H9 (cell line): Measurements from ENCODE around the gene ERC2. TPM values are rescaled to one million over a fixed set of nuclear protein-coding genes. Genes with fewer than 3 reads are reported as not detected.

Experiments used
- DNase-seq: peaks from one replicate; pipeline ENCODE4 v3.0.0-alpha.2; 2017
- H2AFZ ChIP-seq: one replicate; pipeline ENCODE4 v1.6.1; 2013; ENCODE audit warnings: mild to moderate bottlenecking, low read length, control low read depth, moderate library complexity
- H2AK5ac ChIP-seq: 2 replicates; pipeline ENCODE4 v1.6.1; 2013; ENCODE audit warnings: low read length, control low read depth, mixed read lengths; ENCODE audit not compliant: insufficient read length
- H2BK120ac ChIP-seq: one replicate; pipeline ENCODE4 v1.6.1; 2013; ENCODE audit warnings: low read depth, mild to moderate bottlenecking, low read length, control low read depth, inconsistent platforms; ENCODE audit not compliant: poor library complexity, severe bottlenecking
- H2BK12ac ChIP-seq: 2 replicates; pipeline ENCODE4 v1.6.1; 2013; ENCODE audit warnings: low read length, control low read depth, mixed read lengths, low read depth; ENCODE audit not compliant: insufficient read length
- H2BK15ac ChIP-seq: 2 replicates; pipeline ENCODE4 v1.6.1; 2013; ENCODE audit warnings: low read depth, low read length, control low read depth
- H2BK20ac ChIP-seq: one replicate; pipeline ENCODE4 v1.6.1; 2013; ENCODE audit warnings: low read depth, mild to moderate bottlenecking, low read length, control low read depth, inconsistent platforms; ENCODE audit not compliant: poor library complexity, severe bottlenecking
- H2BK5ac ChIP-seq: 2 replicates; pipeline ENCODE4 v1.6.1; 2013; ENCODE audit warnings: low read length, control low read depth, mixed read lengths; ENCODE audit not compliant: insufficient read length
- H3K14ac ChIP-seq: 2 replicates; pipeline ENCODE4 v1.6.1; 2013; ENCODE audit warnings: low read length, control low read depth; ENCODE audit not compliant: insufficient read depth
- H3K18ac ChIP-seq: 2 replicates; pipeline ENCODE4 v1.6.1; 2013; ENCODE audit warnings: low read depth, mild to moderate bottlenecking, mixed read lengths, low read length, control low read depth; ENCODE audit not compliant: insufficient read length
- H3K23ac ChIP-seq: 2 replicates; pipeline ENCODE4 v1.6.1; 2013; ENCODE audit warnings: low read length, control low read depth, mixed read lengths, low read depth; ENCODE audit not compliant: insufficient read length
- H3K23me2 ChIP-seq: 2 replicates; pipeline ENCODE4 v1.6.1; 2013; ENCODE audit warnings: low read depth, mild to moderate bottlenecking, mixed read lengths, low read length, control low read depth; ENCODE audit not compliant: insufficient read length, poor library complexity, severe bottlenecking
- H3K27ac ChIP-seq: 2 replicates; pipeline ENCODE4 v1.5.1; 2013; ENCODE audit warnings: low read length, control low read depth, mixed read lengths, low read depth; ENCODE audit not compliant: insufficient read length
- H3K27me3 ChIP-seq: 2 replicates; pipeline ENCODE4 v1.6.1; 2013; ENCODE audit warnings: low read length, control low read depth, inconsistent platforms; ENCODE audit not compliant: insufficient read depth
- H3K4ac ChIP-seq: 2 replicates; pipeline ENCODE4 v1.6.1; 2013; ENCODE audit warnings: low read depth, mild to moderate bottlenecking, control low read depth, inconsistent platforms, low read length, moderate library complexity
- H3K4me1 ChIP-seq: 2 replicates; pipeline ENCODE4 v1.6.1; 2013; ENCODE audit warnings: low read length, control low read depth, inconsistent platforms; ENCODE audit not compliant: insufficient read depth
- H3K4me2 ChIP-seq: 2 replicates; pipeline ENCODE4 v1.6.1; 2013; ENCODE audit warnings: low read length, control low read depth, mixed read lengths; ENCODE audit not compliant: insufficient read length, insufficient read depth
- H3K56ac ChIP-seq: 2 replicates; pipeline ENCODE4 v1.6.1; 2013; ENCODE audit warnings: low read depth, mild to moderate bottlenecking, mixed read lengths, low read length, control low read depth; ENCODE audit not compliant: insufficient read length
- H3K79me1 ChIP-seq: 2 replicates; pipeline ENCODE4 v1.6.1; 2013; ENCODE audit warnings: low read depth, mild to moderate bottlenecking, moderate library complexity, low read length, control low read depth, inconsistent platforms; ENCODE audit not compliant: insufficient read depth, poor library complexity, severe bottlenecking
- H3K79me2 ChIP-seq: 2 replicates; pipeline ENCODE4 v1.6.1; 2013; ENCODE audit warnings: low read length, control low read depth, inconsistent platforms; ENCODE audit not compliant: insufficient read depth
- H3K9ac ChIP-seq: 2 replicates; pipeline ENCODE4 v1.6.1; 2013; ENCODE audit warnings: low read length, control low read depth, mixed read lengths; ENCODE audit not compliant: insufficient read length; ENCODE audit errors: extremely low read depth
- H3K9me3 ChIP-seq: one replicate; pipeline ENCODE4 v1.6.1; 2013; ENCODE audit warnings: low read depth, low read length, inconsistent platforms; ENCODE audit not compliant: control insufficient read depth
- H3T11ph ChIP-seq: one replicate; pipeline ENCODE4 v1.6.1; 2013; ENCODE audit warnings: mild to moderate bottlenecking, low read length, control low read depth, inconsistent platforms
- H4K20me1 ChIP-seq: one replicate; pipeline ENCODE4 v1.6.1; 2013; ENCODE audit not compliant: control insufficient read depth, insufficient read length, insufficient read depth
- H4K5ac ChIP-seq: 2 replicates; pipeline ENCODE4 v1.6.1; 2013; ENCODE audit warnings: low read depth, mild to moderate bottlenecking, mixed read lengths, low read length, control low read depth; ENCODE audit not compliant: insufficient read length
- H4K8ac ChIP-seq: replicated peaks from 2 replicates; pipeline ENCODE4 v1.6.1; 2013; ENCODE audit warnings: low read length, control low read depth, mixed read lengths, low read depth; ENCODE audit not compliant: insufficient read length
- H4K91ac ChIP-seq: 2 replicates; pipeline ENCODE4 v1.6.1; 2013; ENCODE audit warnings: low read depth, mild to moderate bottlenecking, moderate library complexity, mixed read lengths, low read length, control low read depth; ENCODE audit not compliant: insufficient read length
- H3K27ac Mint-ChIP-seq, 3 experiments: 2 replicates in 2 of 3; 3 replicates in 1 of 3; pipeline ENCODE4 v1.8.0; 2020 to 2021; ENCODE audit warnings: mixed read lengths in 3 of 3, mild to moderate bottlenecking in 1 of 3, moderate library complexity in 1 of 3
- H3K27me3 Mint-ChIP-seq: 2 replicates; pipeline ENCODE4 v1.8.0; 2021; ENCODE audit warnings: low read depth, mild to moderate bottlenecking, moderate library complexity, mixed read lengths
- H3K36me3 Mint-ChIP-seq, 3 experiments: 2 replicates in 2 of 3; 3 replicates in 1 of 3; pipeline ENCODE4 v1.8.0; 2020 to 2021; ENCODE audit warnings: low read depth in 3 of 3, mixed read lengths in 3 of 3; ENCODE audit not compliant: insufficient read depth in 1 of 3
- H3K4me1 Mint-ChIP-seq, 2 experiments: 2 replicates each; pipeline ENCODE4 v1.8.0; 2020; ENCODE audit warnings: mixed read lengths in 2 of 2
- H3K4me3 Mint-ChIP-seq, 2 experiments: 2 replicates in 1 of 2; 3 replicates in 1 of 2; pipeline ENCODE4 v1.8.0; 2020 to 2021; ENCODE audit warnings: mild to moderate bottlenecking in 2 of 2, mixed read lengths in 2 of 2, moderate library complexity in 1 of 2
- H3K9me3 Mint-ChIP-seq, 2 experiments: 2 replicates in 1 of 2; 3 replicates in 1 of 2; pipeline ENCODE4 v1.8.0; 2020; ENCODE audit warnings: mild to moderate bottlenecking in 2 of 2, mixed read lengths in 2 of 2, moderate library complexity in 1 of 2
- whole genome bisulfite sequencing: extraction: QIAGEN DNeasy Blood & Tissue Kit; methylation state at CpG from one replicate; pipeline ENCODE4 v1.1.7; 2013; ENCODE audit warnings: missing lambda C conversion rate, low lambda C conversion rate, mixed read lengths; ENCODE audit not compliant: insufficient read length; ENCODE audit errors: extremely low coverage; 5-methylcytosine and 5-hydroxymethylcytosine counted together
- total RNA-seq: library from RNA; stranded (reverse); gene quantifications from 2 replicates; pipeline ENCODE4 v1.2.1, GENCODE V29; 2021
- TF ChIP-seq, protein P1 (sequence below): fragments of 200-600 bp; sonication (generic); conservative IDR thresholded peaks from 3 replicates; pipeline ENCODE4 v1.8.0; 2021; ENCODE audit warnings: antibody characterized with exemption, mild to moderate bottlenecking

ERC2 gene
- total RNA-seq, 1 experiment from 2014 or later = 15.4 TPM

DNA sequence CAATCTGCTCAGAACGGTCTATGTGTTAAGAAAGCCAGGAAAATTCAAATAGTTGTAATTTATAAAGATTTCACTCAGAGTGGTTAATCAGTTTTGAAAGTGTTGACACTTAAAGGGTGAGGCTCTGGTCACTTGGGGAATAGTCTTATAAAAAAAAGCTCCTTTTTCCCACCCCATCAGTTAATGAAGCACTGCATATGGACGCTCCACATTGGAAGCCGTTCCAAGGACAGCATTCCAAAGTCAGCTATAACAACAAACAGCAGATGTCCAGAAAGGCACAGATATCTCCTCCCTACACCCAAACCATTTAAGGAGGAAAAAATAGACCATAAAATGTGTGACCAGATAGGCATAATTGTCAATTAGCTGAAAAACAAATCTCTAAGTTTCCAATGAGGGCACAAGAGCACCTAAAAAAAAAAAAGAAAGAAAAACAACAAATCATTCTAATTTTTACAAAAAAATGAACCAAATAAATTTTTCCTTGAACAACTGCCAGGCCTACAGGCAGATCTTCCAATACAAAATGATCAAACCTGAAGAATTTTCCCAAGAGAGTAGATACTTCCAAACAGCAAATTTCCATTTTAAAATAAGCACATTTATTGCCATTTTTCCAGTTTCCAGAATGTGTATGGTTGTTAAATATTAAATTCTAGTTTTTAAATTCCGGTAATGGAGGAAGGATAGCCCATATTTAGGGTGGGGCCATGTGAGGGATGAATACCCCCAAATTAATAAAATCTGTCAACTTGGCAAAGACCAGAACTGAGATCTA lies 198.3 kb downstream of the ERC2 start:
- H2AFZ ChIP-seq = no peak overlapping the region
- H3K79me2 ChIP-seq = no peaks in the 10 kb centered on the region
- no peak for DNase-seq
- Mint-ChIP-seq H3K27ac (no peak overlapping the region), H3K4me1 (no peaks in the 10 kb centered on the region), H3K4me3 (no peak overlapping the region), H3K36me3 (peaks cover 0 to 10% (median 6%) of the 10 kb centered on the region in 3 experiments; a peak in 5 of 7 replicates), H3K27me3 (no peaks in the 10 kb centered on the region), H3K9me3 (peaks cover 1 to 2% of the 10 kb centered on the region in 2 experiments; a peak in 3 of 5 replicates)
- no peak overlapping the region for H3K4me2 ChIP-seq
- no peaks in the 10 kb centered on the region for H3K23me2 ChIP-seq
- H3K18ac ChIP-seq = no peak overlapping the region
- H3K9ac ChIP-seq = no peak overlapping the region
- no peaks in the 10 kb centered on the region for H3K27me3 ChIP-seq
- H3K9me3 ChIP-seq = no peaks in the 10 kb centered on the region
- no peak overlapping the region for H3K27ac ChIP-seq
- H2BK120ac ChIP-seq = no peak overlapping the region
- H4K8ac ChIP-seq = no peak overlapping the region
- no peak overlapping the region for H3K4ac ChIP-seq
- no peaks in the 10 kb centered on the region for H4K20me1 ChIP-seq
- TF ChIP-seq, protein P1, sequence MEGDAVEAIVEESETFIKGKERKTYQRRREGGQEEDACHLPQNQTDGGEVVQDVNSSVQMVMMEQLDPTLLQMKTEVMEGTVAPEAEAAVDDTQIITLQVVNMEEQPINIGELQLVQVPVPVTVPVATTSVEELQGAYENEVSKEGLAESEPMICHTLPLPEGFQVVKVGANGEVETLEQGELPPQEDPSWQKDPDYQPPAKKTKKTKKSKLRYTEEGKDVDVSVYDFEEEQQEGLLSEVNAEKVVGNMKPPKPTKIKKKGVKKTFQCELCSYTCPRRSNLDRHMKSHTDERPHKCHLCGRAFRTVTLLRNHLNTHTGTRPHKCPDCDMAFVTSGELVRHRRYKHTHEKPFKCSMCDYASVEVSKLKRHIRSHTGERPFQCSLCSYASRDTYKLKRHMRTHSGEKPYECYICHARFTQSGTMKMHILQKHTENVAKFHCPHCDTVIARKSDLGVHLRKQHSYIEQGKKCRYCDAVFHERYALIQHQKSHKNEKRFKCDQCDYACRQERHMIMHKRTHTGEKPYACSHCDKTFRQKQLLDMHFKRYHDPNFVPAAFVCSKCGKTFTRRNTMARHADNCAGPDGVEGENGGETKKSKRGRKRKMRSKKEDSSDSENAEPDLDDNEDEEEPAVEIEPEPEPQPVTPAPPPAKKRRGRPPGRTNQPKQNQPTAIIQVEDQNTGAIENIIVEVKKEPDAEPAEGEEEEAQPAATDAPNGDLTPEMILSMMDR = no peak
- H3T11ph ChIP-seq = no peak overlapping the region
- no peaks in the 10 kb centered on the region for H3K79me1 ChIP-seq
- no peak overlapping the region for H2BK20ac ChIP-seq
- H2BK5ac ChIP-seq = no peak overlapping the region
- no peak overlapping the region for H4K91ac ChIP-seq
- no peak overlapping the region for H2BK15ac ChIP-seq
- H2AK5ac ChIP-seq = no peak overlapping the region
- H2BK12ac ChIP-seq = no peak overlapping the region
- H3K4me1 ChIP-seq = no peaks in the 10 kb centered on the region
- no peak overlapping the region for H4K5ac ChIP-seq
- H3K23ac ChIP-seq = no peak overlapping the region
- WGBS = no CpG with 5 or more reads among the region's 4 CpGs
- no peak overlapping the region for H3K56ac ChIP-seq
- no peak overlapping the region for H3K14ac ChIP-seq
